GM21717 (cell line): Measurements from ENCODE around the gene LST1.

Experiments
- ATAC-seq: cut with Tn5 transposase; IDR thresholded peaks from one replicate; pipeline ENCODE4 v1.9.1; 2021; ENCODE audit warnings: mild to moderate bottlenecking, moderate library complexity; ENCODE audit not compliant: unreplicated experiment

The LST1 gene

GRCh38 chr6:31559958-31560696, 25.9 kb upstream of the LST1 start:
- peak; percentile 34 for ATAC-seq

GRCh38 chr6:31560697-31561058, 25.4 kb upstream of the LST1 start:
- ATAC-seq, result no peak

- ATAC-seq, result no peak
Observed at GRCh38 chr6:31567531-31568370, 18.3 kb upstream of the LST1 start.

- peak; percentile 53 for ATAC-seq
Observed at GRCh38 chr6:31568537-31568961, 17.5 kb upstream of the LST1 start.

DNA sequence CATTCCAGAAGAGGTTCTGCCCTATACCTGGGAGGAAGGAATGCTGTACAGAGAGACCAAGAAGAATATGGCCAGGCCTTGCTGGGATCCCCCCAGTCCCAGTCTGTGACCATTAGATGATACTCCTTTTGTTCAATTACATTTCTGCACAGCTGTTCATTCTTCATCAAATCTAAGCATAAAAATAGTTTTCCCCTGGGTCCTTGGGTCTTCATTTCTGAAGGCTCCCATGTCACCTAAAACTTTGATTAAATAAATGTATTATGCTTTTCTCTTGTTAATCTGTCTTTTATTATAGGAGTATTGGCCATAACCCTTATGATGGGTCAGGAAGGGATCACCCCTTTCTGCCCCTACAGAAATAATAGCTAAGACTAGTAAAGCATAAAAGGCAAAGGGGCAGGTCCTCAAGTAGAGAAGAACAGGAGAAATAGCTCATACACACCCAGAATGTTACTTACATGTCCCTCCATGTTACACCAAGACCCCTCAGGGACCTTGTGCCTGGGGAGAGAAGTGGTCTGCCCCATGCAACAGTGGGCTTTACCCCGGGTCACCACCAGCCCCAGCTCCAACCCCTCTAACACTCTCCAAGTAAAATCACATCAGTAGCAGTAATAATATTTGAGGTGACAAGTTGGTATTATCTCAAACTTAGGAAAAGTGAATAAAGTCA, 16.1 kb upstream of the LST1 start:
- no peak for ATAC-seq

GRCh38 chr6:31572041-31572911, 13.8 kb upstream of the LST1 start, which contains the start of gene LTA:
LTA (plus strand) TSS chr6:31572289; CDS start chr6:31572743, 454 bp downstream.
- peak; percentile 25 for ATAC-seq

DNA sequence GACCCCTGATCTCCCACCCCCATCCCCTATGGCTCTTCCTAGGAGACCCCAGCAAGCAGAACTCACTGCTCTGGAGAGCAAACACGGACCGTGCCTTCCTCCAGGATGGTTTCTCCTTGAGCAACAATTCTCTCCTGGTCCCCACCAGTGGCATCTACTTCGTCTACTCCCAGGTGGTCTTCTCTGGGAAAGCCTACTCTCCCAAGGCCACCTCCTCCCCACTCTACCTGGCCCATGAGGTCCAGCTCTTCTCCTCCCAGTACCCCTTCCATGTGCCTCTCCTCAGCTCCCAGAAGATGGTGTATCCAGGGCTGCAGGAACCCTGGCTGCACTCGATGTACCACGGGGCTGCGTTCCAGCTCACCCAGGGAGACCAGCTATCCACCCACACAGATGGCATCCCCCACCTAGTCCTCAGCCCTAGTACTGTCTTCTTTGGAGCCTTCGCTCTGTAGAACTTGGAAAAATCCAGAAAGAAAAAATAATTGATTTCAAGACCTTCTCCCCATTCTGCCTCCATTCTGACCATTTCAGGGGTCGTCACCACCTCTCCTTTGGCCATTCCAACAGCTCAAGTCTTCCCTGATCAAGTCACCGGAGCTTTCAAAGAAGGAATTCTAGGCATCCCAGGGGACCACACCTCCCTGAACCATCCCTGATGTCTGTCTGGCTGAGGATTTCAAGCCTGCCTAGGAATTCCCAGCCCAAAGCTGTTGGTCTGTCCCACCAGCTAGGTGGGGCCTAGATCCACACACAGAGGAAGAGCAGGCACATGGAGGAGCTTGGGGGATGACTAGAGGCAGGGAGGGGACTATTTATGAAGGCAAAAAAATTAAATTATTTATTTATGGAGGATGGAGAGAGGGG, 12.6 kb upstream of the LST1 start:
- no peak for ATAC-seq

GRCh38 chr6:31574106-31575061, 11.7 kb upstream of the LST1 start:
- no peak for ATAC-seq

GRCh38 chr6:31575335-31575901, 10.7 kb upstream of the LST1 start, which contains the start of gene TNF:
TNF (plus strand) TSS chr6:31575565; CDS start chr6:31575742, 177 bp downstream.
- ATAC-seq, result no peak

GRCh38 chr6:31575952-31576685, 10.0 kb upstream of the LST1 start:
- ATAC-seq, result no peak

- ATAC-seq, result no peak
Observed at GRCh38 chr6:31576897-31577578, 9.0 kb upstream of the LST1 start.

DNA sequence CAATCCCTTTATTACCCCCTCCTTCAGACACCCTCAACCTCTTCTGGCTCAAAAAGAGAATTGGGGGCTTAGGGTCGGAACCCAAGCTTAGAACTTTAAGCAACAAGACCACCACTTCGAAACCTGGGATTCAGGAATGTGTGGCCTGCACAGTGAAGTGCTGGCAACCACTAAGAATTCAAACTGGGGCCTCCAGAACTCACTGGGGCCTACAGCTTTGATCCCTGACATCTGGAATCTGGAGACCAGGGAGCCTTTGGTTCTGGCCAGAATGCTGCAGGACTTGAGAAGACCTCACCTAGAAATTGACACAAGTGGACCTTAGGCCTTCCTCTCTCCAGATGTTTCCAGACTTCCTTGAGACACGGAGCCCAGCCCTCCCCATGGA, 8.5 kb upstream of the LST1 start:
- ATAC-seq, result no peak

DNA sequence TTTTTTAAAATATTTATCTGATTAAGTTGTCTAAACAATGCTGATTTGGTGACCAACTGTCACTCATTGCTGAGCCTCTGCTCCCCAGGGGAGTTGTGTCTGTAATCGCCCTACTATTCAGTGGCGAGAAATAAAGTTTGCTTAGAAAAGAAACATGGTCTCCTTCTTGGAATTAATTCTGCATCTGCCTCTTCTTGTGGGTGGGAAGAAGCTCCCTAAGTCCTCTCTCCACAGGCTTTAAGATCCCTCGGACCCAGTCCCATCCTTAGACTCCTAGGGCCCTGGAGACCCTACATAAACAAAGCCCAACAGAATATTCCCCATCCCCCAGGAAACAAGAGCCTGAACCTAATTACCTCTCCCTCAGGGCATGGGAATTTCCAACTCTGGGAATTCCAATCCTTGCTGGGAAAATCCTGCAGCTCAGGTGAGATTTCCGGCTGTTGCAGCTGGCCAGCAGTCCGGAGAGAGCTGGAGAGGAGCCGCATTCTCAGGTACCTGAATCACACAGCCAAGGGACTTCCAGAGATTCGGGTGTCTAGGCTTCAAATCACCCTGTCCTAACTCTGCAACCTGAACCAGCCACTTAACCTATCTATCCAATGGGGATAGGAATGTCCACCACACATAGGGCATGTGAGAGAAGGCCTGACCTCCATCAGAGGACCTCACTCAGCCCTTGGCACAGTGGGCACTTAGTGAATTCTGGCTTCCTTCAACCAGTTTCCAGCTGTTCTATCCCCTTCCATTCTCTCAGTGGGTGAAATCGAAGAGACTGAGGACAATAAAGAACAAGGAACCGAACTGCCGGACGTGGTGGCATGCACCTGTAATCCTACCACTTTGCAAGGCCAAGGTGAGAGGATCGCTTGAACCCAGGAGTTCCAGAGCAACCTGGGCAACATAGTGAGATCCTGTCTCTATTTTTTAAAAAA, 7.6 kb upstream of the LST1 start:
- no peak for ATAC-seq

GRCh38 chr6:31579119-31579505, 7.0 kb upstream of the LST1 start:
- ATAC-seq, result no peak

- ATAC-seq, result no peak
Observed at GRCh38 chr6:31579546-31580437, 6.3 kb upstream of the LST1 start.
